Brain microvascular endothelial cell (primary cell): ENCODE measurements around the gene TMEM52B.
"Not testable (repeated sequence)": the region's sequence is repeated elsewhere in the genome, so short reads cannot be mapped to it uniquely, and the experiment has no call there.

Experiments
- DNase-seq: peaks from one replicate; pipeline ENCODE4 v3.0.0-alpha.2; 2020
- H3K27ac ChIP-seq: fragments of 250-450 bp; sonication (Bioruptor Pico); 2 replicates; pipeline ENCODE4 v1.5.1; 2020; ENCODE audit warnings: mild to moderate bottlenecking, moderate library complexity
- H3K27me3 ChIP-seq: fragments of 250-450 bp; sonication (Bioruptor Pico); replicated peaks from 2 replicates; pipeline ENCODE4 v1.5.1; 2020; ENCODE audit warnings: mild to moderate bottlenecking
- H3K36me3 ChIP-seq: fragments of 250-450 bp; sonication (Bioruptor Pico); replicated peaks from 2 replicates; pipeline ENCODE4 v1.5.1; 2020; ENCODE audit warnings: mild to moderate bottlenecking
- H3K4me3 ChIP-seq: 2 replicates; pipeline ENCODE4 v1.5.1; 2011; ENCODE audit warnings: low read depth, mild to moderate bottlenecking, control low read depth, low read length, moderate library complexity
- in situ Hi-C: cut with HindIII; loops from 2 replicates; pipeline ENCODE4 v1.10.0; 2017; ENCODE audit warnings: low sequenced_read_pairs, low pct_ligation_motif_present
- TF ChIP-seq, protein P1 (sequence below): IDR thresholded peaks from 2 replicates; pipeline ENCODE4 v1.5.1; 2011; ENCODE audit warnings: low read depth, mild to moderate bottlenecking, moderate library complexity, low read length, control low read depth, inconsistent platforms; ENCODE audit errors: missing control alignments

TMEM52B gene

DNA sequence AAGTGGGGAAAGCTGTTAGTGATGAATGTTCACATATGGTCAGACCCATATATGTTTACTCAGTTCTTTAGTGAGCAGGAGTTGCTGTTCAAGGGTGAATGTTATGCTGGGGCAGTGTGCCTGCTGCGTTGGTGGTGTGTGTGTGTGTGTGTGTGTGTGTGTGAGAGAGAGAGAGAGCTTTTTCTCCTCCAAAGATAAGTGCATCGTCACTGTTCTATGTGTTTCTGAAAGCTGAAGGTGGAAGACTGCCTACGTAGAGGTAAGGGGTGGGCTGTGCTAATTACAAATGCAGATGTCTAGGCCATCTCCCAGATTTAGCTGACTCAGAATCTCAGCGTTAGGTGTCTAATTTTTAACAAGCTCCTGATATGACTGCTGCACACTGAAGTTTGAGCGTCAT, 44.4 kb downstream of the TMEM52B start:
- Histone ChIP-seq H3K27me3 (no peaks in the 10 kb centered on the region), H3K36me3 (peaks cover 59% of the 10 kb centered on the region), H3K27ac (no peak overlapping the region), H3K4me3 (no peak overlapping the region)
- in situ Hi-C loops, result no loop called here
- TF ChIP-seq, protein P1, sequence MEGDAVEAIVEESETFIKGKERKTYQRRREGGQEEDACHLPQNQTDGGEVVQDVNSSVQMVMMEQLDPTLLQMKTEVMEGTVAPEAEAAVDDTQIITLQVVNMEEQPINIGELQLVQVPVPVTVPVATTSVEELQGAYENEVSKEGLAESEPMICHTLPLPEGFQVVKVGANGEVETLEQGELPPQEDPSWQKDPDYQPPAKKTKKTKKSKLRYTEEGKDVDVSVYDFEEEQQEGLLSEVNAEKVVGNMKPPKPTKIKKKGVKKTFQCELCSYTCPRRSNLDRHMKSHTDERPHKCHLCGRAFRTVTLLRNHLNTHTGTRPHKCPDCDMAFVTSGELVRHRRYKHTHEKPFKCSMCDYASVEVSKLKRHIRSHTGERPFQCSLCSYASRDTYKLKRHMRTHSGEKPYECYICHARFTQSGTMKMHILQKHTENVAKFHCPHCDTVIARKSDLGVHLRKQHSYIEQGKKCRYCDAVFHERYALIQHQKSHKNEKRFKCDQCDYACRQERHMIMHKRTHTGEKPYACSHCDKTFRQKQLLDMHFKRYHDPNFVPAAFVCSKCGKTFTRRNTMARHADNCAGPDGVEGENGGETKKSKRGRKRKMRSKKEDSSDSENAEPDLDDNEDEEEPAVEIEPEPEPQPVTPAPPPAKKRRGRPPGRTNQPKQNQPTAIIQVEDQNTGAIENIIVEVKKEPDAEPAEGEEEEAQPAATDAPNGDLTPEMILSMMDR, result no peak
- DNase-seq, result no peak

DNA sequence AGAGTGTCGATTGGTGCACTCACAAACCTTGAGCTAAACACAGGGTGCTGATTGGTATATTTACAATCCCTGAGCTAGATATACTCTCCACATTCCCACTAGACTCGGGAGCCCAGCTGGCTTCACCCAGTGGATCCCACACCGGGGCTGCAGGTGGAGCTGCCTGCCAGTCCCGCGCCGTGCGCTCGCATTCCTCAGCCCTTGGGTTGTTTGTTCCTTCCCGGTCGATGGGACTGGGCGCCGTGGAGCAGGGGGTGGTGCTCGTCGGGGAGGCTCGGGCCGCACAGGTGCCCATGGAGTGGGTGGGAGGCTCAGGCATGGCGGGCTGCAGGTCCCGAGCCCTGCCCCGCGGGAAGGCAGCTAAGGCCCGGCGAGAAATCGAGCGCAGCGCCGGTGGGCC, 46.6 kb downstream of the TMEM52B start:
- H3K27ac ChIP-seq, H3K27me3 ChIP-seq, in situ Hi-C loops, DNase-seq, H3K4me3 ChIP-seq: not testable (repeated sequence)
- peaks cover 40% of the 10 kb centered on the region for H3K36me3 ChIP-seq

DNA sequence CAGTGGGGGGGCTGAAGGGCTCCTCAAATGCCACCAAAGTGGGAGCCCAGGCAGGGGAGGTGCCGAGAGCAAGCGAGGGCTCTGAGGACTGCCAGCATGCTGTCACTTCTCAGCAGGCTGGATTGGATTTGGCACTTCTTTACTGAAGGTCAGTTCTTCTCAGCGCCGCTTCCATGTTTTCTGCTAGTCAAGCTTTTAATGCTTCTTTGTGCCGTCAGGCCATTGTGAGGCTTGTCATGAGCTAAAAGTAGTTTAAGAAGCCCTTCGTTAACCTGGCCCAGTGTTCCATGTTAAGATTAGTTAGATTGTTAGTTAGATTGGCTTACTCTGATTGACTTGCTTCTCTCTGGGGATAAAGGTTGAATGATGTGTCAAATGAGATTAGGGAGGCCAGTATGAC, 47.3 kb downstream of the TMEM52B start:
- TF ChIP-seq, protein P1, result no peak
- no peak overlapping the region for H3K4me3 ChIP-seq

DNA sequence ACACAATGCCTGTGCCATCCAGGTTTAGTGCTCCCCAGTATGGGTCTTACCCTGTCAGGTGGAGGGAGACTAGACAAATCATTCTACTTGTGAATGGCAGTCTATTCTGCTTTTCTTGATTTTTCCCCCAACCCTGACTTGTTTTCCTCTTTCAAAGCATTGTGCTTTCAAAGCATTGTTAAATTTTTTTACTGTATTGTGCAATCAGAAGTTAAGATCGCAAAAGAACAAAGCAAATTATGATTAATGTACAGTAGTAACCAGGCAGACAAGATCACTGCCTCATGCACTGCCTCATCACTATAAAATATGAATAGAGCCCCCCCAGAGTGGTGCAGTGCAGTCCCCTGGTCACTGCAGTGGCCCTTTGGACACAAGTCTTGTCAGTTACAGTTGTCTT, 47.9 kb downstream of the TMEM52B start:
- Histone ChIP-seq H3K27ac (no peak overlapping the region), H3K4me3 (no peak overlapping the region), H3K36me3 (peaks cover 29% of the 10 kb centered on the region), H3K27me3 (no peaks in the 10 kb centered on the region)
- no peak for DNase-seq
- in situ Hi-C loops, result no loop called here
- TF ChIP-seq, protein P1, result no peak

More for the DNA sequence above, 47.3 kb downstream of the TMEM52B start:
- DNase-seq, result no peak
- no peaks in the 10 kb centered on the region for H3K27me3 ChIP-seq
- in situ Hi-C loops, result no loop called here
- H3K36me3 ChIP-seq, result peaks cover 34% of the 10 kb centered on the region
- no peak overlapping the region for H3K27ac ChIP-seq

DNA sequence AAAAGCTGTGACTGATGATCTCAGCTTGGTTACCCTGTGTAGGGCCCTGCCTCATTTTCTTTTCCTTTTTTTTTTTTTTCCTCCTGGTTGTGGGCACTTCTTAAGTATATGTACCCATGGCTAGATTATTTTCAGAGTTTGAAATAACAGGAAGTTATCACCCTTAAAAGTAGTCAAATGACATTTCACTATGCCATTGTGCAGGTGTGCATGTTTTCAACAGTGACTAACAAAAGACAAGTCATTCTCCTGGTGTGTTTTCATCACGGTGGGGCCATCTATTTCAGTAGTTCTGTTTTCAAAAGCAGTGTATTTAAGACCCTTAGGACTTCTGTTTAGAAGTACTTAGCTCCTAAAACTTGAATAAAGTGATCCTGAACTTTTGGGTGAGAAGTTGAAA, 48.8 kb downstream of the TMEM52B start:
- no peak for DNase-seq
- H3K4me3 ChIP-seq, result no peak overlapping the region
- H3K27me3 ChIP-seq, result no peaks in the 10 kb centered on the region
- peaks cover 19% of the 10 kb centered on the region for H3K36me3 ChIP-seq
- in situ Hi-C loops, result no loop called here
- TF ChIP-seq, protein P1, result no peak
- no peak overlapping the region for H3K27ac ChIP-seq

DNA sequence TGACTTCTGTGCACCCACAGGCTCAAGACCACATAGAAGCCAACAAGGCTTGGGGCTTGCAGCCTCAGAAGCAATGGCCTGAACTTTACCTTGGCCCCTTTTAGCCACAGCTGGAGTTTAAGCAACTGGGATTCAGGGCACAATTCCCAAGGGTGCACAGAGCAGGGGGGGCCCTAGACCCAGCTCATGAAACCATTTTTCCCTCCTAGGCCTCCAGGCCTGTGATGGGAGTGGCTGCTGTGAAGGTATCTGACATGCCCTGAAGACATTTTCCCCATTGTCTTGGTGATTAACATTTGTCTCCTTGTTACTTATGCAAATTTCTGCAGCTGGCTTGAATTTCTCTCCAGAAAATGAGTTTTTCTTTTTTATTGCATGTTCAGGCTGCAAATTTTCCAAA, 55.7 kb downstream of the TMEM52B start:
- Histone ChIP-seq H3K36me3 (no peaks in the 10 kb centered on the region), H3K4me3 (no peak overlapping the region), H3K27ac (no peak overlapping the region), H3K27me3 (no peaks in the 10 kb centered on the region)
- TF ChIP-seq, protein P1, result no peak
- in situ Hi-C loops, result no loop called here
- DNase-seq, result no peak
